22Rv1 (cell line): Measurements from ENCODE around the gene GRIP2.
A peak's percentile ranks its signal among the peaks of the same experiment; 100 is the strongest.

Experiments used
- CTCF ChIP-seq: fragments of 450-650 bp; IDR thresholded peaks from 2 replicates; pipeline ENCODE4 v1.5.1; 2017; ENCODE audit warnings: mild to moderate bottlenecking
- ZFX ChIP-seq: fragments of 450-650 bp; IDR thresholded peaks from 2 replicates; pipeline ENCODE4 v1.6.1; 2017; ENCODE audit warnings: antibody characterized with exemption, borderline replicate concordance

GRCh38 chr3:14461748-14462324, 78.3 kb downstream of the GRIP2 start:
- peak; percentile 47 for TF ChIP-seq CTCF
- TF ChIP-seq ZFX = no peak
